ENCODE results near the gene ZNF778. TPM values are rescaled to one million over a fixed set of nuclear protein-coding genes. Genes with fewer than 3 reads are reported as not detected.
"Not testable (repeated sequence)": the region's sequence is repeated elsewhere in the genome, so short reads cannot be mapped to it uniquely, and the experiment has no call there.

Gene ZNF778
- total RNA-seq, 1 donor from 2014 or later, result 11.4 TPM

DNA sequence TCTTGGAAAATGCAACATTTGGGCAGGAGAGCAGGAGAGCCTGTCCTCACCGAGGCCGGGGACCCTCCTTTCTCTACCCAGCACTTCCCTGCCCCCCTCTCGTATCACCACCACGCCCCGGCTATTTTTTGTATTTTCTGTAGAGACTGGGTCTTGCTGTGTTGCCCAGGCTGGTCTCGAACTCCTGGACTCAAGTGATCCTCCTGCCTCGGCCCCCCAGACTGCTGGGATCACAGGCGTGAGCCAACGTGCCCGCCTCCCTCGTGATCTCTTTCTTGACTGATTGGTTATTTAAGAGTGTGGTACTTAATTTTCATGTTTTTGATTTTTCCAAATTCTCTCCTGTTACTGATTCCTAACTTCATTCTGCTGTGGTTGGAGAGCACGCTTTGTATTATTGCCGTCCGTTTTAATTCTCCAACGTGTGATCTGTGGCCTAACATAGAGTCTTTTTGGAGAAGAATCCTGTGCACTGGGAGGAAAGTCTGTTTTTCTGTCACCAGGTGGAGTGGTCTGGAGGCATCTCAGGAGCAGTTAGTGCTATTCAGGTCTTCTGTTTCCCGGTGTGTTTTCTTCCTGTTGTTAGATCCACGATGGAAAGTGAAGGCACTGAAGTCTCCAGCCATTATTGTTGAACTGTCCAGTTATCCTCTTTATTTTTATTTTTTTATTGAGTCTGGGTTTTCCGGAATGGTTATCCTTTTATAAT is 40.4 kb downstream of the ZNF778 start:
- DNase-seq, result no peak
- POLR2A ChIA-PET, result no interaction called here
- intact Hi-C loops (cut with micrococcal nuclease), result loop anchor here (2.0 kb wide), 1 partner anchor 255 kb away; no protein-coding TSS in a partner anchor
- Mint-ChIP-seq H3K9me3 (peaks cover 3% of the 10 kb centered on the region), H3K27me3 (peaks cover 31% of the 10 kb centered on the region), H3K4me1 (peaks cover 15% of the 10 kb centered on the region), H3K36me3 (ENCODE audit: low read depth) (no peaks in the 10 kb centered on the region), H3K27ac (no peak overlapping the region), H3K4me3 (no peak overlapping the region)
- ATAC-seq (ENCODE audit: low read depth), result no peak
- no peak for TF ChIP-seq CTCF (IDR thresholded peaks at IDR 0.05)
- CTCF ChIA-PET, result no interaction called here

DNA sequence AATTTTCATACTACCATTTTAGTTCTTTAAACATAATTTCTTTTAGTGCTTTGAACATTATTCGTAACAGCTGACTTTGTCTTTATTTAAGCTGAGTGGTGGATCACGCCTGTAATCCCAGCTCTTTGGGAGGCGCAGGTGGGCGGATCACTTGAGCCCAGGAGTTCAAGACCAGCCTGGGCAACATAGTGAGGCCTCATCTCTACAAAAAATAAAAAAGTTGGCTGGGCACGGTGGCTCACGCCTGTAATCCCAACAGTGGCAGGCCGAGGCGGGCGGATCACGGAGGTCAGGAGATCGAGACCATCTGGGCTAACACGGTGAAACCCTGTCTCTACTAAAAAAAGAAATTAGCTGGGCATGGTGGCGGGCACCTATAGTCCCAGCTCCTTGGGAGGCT is 42.4 kb downstream of the ZNF778 start:
- POLR2A ChIA-PET; H3K27ac Mint-ChIP-seq; H3K4me3 Mint-ChIP-seq; H3K9me3 Mint-ChIP-seq; ATAC-seq (ENCODE audit: low read depth); H3K36me3 Mint-ChIP-seq (ENCODE audit: low read depth); CTCF ChIA-PET; intact Hi-C loops (cut with micrococcal nuclease); DNase-seq: not testable (repeated sequence)
- H3K4me1 Mint-ChIP-seq, result peaks cover 11% of the 10 kb centered on the region
- peaks cover 30% of the 10 kb centered on the region for H3K27me3 Mint-ChIP-seq

- peaks cover 3% of the 10 kb centered on the region for H3K9me3 Mint-ChIP-seq
- H3K36me3 Mint-ChIP-seq (ENCODE audit: low read depth), result peaks cover 18% of the 10 kb centered on the region
- H3K4me1 Mint-ChIP-seq, result peaks cover 5% of the 10 kb centered on the region
- POLR2A ChIA-PET, result no interaction called here
- CTCF ChIA-PET, result no interaction called here
- ATAC-seq (ENCODE audit: low read depth), result no peak
- intact Hi-C loops (cut with micrococcal nuclease), result no loop called here
- no peak overlapping the region for H3K4me3 Mint-ChIP-seq
- H3K27me3 Mint-ChIP-seq, result peaks cover 19% of the 10 kb centered on the region
- no peak for DNase-seq
- no peak for TF ChIP-seq CTCF (IDR thresholded peaks at IDR 0.05)
- H3K27ac Mint-ChIP-seq, result no peak overlapping the region
Observed at GRCh38 chr16:89261691-89262563, 44.4 kb downstream of the ZNF778 start.

DNA sequence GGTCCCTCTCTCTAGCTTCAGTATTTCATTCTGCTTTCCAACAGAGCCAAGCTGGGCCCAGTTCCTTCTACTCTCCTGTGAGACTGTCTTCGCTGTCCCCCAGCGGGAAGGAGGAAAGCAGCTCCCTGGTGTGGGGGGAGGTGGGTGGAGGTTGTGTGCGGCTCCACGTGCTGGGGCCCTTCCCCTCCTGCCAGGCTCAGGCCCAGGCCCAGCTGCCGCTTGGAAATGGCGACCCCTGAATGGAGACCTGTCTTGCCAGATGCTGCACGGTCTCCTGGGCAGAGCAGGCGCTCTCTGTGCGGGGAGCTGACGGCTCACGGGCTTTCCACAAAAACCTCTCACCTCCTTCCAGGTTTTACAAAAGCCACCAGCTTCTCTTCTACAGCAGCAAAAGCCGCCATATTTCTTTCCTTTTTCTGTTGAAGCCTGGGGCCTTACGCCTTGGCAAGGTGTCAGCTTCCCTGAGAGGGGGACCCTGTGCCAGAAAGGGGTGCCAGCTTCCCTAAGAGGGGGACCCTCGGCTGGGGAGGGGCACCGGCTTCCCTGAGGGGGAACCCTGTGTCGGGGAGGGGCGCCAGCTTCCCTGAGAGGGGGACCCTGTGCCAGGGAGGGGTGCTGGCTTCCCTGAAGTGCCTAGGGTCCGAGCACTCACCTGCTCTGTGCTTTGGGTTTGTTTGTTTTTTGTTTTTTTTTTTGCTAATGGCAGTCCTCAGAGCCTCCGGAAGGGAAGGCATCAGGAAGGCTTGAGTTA is 47.5 kb downstream of the ZNF778 start:
- no peak overlapping the region for H3K27ac Mint-ChIP-seq

More for the DNA sequence above, 47.5 kb downstream of the ZNF778 start:
- no peaks in the 10 kb centered on the region for H3K27me3 Mint-ChIP-seq
- no peak overlapping the region for H3K4me3 Mint-ChIP-seq
- peaks cover 36% of the 10 kb centered on the region for H3K36me3 Mint-ChIP-seq (ENCODE audit: low read depth)
- ATAC-seq (ENCODE audit: low read depth) (no peak), DNase-seq (no peak)
- intact Hi-C loops (cut with micrococcal nuclease), result no loop called here
- ChIA-PET CTCF (no interaction called here), POLR2A (interaction anchor here (0.6 to 1.3 kb wide), 2 partner anchors 17 to 72 kb away, joined by 3 to 9 read pairs; no protein-coding TSS in a partner anchor)
- no peak for TF ChIP-seq CTCF (IDR thresholded peaks at IDR 0.05)
- H3K4me1 Mint-ChIP-seq, result no peaks in the 10 kb centered on the region
- peaks cover 3% of the 10 kb centered on the region for H3K9me3 Mint-ChIP-seq

All from activated B cell treated with CpG ODN at 0.5 μM for 24 hours (primary cell).